ENCODE results near the gene IL31.

Gene IL31

DNA sequence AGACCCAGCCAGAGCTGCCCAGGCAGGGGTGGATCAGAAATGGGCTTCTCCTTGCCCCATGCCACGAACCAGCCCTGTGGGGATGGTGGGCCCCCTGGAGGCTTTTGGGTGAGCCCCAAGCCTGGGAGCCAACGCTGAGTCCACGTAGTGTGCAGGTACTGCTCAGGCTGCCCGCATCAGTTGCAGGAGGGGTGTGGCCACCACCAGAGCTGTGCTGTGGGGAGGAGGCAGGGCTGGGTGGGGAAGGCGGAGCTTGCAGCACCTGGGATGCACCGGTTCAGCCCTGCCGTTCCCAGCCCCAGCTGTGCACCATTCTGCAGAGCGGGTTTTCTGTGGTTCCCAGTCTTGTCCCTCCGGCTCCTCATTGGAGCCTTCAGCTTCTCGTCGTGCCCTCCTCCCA, 36.3 kb downstream of the IL31 start:
- no peak overlapping the region for H3K4me3 ChIP-seq (ENCODE audit: low read length)

DNA sequence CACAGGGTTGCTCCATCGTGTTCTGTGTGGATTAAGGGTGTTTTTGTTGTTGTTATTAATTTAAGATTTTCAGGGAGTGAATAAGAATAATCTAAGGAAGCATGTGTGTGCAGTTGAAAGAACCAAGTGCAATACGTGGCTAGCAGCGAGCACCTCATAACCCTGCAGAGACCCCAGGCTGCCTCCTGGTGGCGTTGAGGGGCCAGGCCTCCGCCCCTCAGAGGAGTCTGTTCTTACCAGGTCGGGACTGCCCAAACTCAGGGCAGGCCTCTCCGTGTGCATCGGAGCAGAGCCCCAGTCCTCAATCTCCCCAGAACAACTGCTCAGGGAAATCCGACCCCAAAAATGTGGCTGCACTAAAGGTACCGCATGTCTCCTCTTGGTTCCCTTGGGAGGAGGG, 36.8 kb downstream of the IL31 start:
- H3K4me3 ChIP-seq (ENCODE audit: low read length): no peak overlapping the region

More for the DNA sequence above, 36.3 kb downstream of the IL31 start:
- DNase-seq (ENCODE audit: low read depth, low spot score): no peak

DNA sequence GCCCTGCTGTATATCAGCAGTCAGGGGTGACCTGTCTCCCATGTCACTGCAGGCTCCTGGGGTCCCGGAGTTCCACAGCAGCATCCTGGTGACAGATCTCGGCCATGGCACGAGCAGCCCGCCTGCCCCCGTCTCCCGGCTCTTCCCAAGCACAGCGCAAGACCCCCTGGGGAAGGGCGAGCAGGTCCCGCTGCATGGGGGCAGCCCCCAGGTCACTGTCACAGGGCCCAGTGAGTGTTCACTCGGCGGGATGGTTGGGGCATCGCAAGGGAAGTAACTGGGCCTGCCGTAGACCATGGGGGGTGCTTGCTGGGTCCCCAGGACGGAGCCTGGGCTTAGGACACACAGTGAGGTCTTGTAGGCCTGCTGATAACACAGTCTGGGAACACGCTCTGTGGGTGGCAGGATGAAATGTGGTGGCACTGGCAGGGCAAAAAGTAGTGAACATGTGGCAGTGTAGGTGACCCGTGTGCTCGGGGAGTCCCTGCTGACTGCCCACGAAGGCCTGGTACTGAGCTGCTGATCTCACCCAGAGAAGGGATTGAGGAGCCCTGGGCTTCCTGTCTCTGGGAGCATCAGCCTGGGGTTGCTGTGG, 38.5 kb downstream of the IL31 start:
- no peak for DNase-seq (ENCODE audit: low read depth, low spot score)
- no peak overlapping the region for H3K4me3 ChIP-seq (ENCODE audit: low read length)

More for the DNA sequence above, 36.8 kb downstream of the IL31 start:
- no peak for DNase-seq (ENCODE audit: low read depth, low spot score)

DNA sequence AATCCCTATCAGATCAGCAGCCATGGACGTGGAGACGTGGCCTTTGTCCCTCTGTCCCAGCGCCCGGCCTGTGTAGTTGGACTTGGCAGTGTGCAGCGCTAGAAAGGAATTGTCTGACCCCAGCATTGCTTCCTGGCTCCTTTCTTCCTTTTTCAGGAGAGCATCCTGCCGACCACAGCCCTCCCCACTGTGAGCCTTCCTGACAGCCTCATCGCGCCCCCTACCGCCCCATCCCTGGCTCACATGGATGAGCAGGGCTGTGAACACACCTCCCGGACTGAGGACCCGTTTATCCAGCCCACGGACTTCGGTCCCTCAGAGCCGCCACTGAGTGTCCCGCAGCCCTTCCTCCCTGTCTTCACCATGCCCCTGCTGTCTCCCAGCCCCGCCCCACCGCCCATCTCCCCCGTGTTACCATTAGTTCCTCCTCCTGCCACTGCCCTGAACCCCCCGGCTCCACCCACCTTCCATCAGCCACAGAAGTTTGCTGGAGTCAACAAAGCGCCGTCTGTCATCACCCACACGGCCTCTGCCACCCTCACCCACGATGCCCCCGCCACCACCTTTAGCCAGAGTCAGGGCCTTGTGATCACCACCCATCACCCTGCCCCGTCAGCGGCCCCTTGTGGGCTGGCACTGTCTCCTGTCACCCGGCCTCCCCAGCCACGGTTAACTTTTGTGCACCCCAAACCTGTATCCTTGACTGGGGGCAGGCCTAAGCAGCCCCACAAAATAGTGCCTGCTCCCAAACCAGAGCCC, 40.6 kb downstream of the IL31 start:
- no peak overlapping the region for H3K4me3 ChIP-seq (ENCODE audit: low read length)
- DNase-seq (ENCODE audit: low read depth, low spot score): no peak

DNA sequence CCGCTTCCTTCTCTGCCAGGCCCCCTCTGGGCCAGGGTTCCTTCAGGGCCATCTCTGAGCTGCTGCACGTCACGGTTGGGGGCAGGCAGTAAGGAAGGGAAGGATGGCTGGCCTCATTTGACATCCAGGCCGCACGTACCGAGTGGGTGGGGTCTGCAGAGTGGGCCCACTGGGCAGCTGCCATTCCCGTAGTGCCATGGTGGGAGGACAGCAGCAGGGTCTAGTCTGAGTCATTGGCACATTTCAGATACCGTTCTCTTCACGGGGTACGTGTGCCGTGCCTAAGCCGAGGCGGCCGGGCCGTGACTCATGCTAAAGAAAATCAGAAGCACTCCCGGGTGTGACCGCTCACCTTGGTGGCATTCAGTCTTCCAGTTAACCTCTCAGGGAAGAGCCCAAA, 43.9 kb downstream of the IL31 start:
- no peak overlapping the region for H3K4me3 ChIP-seq (ENCODE audit: low read length)
- no peak for DNase-seq (ENCODE audit: low read depth, low spot score)

DNA sequence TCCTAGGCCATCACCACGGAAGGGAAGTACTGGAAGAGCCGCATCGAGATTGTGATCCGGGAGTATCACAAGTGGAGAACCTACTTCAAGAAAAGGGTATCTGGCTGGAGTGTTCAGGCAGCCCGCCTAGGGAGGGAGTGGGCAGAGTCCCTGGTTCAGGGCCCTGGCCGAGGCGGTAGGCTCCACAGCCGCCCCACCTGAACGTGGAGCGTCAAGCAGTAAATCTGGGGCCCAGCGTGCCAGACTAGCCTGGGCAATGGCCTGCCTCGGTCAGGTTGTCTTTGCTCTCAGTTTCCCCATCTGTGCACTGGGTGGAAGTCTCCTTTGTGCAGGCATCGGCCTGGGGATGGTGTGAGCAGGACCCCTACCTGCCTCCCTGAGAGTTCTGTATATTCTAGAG, 44.9 kb downstream of the IL31 start:
- no peak overlapping the region for H3K4me3 ChIP-seq (ENCODE audit: low read length)
- no peak for DNase-seq (ENCODE audit: low read depth, low spot score)

DNA sequence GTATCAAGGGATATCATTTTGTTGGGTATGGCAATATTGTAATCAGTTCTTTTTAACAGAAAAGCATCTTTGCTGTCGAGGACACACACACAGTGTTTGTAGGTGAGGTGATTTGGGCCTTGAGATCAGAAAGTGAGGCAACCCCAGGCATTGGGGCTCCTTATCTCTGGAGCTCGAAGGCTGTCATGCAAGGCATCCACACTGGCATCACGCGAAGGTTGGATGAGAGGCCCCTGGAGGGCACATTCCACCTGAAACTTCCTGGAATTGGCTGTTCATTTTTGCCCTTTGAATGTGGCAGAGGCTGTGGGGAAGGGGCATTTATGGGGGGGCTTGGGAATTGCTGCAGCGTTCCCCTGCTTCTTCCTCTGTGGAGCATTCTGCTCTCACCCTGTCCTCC, 45.5 kb downstream of the IL31 start:
- no peak overlapping the region for H3K4me3 ChIP-seq (ENCODE audit: low read length)
- no peak for DNase-seq (ENCODE audit: low read depth, low spot score)

DNA sequence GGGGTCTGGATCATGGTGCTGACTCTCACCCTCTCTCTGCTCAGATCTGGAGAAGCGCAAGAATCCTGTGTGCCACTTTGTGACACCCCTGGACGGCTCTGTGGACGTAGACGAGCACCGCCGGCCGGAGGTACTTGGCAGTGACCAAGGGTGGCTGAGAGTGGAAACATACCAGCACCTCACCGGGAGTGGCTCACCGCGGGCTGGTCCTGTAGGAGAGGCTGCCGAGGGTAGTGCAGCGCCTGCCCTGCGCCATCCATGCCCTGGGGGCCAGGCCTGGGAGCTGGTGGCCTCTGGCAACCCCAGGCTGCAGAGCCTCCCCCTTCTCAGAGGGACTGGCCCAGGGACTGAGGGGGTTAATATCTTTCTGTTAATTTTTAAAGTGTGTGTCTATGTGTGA, 46.2 kb downstream of the IL31 start:
- no peak for DNase-seq (ENCODE audit: low read depth, low spot score)
- no peak overlapping the region for H3K4me3 ChIP-seq (ENCODE audit: low read length)

DNA sequence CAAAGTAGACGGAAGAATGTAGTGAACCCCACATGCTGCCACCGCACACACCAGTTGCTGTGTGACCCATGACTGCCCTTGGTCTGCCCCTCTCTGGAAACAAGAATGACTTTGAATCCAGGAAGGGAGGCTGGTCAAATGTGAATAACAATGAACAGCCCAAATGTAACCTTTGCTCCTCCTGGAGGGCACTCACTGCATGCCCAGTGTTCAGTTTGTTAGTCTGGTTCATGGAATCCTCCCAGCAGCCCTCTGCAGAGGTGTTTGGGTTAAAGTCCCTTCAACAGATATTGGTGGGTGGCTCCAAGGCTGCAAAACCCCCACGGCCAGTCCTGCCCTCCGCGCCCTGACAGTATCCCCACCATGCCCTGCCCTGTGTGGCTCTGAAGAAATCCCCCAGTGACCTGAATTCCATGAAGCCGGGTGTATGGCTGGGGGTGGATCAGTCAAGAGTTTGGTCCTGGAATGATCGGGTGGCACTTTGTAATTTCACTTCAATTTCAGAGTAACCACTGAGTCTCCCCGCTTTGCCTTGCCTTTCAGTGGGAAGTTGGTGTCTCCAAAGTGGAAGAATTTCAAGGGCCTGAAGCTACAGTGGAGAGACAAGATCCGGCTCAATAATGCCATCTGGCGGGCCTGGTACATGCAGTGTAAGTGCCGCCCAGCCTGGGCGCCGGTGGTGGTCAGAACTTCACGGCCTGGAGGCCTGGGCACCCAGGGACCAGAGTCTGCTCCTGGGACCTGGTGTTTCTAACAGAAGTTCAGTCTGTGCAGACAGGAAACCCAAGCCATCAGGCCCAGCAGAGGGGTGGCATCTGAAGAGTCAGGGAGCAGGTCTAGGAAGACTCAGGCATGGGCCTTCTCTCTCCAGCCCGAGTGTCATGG, 47.1 kb downstream of the IL31 start:
- H3K4me3 ChIP-seq (ENCODE audit: low read length): no peak overlapping the region
- no peak for DNase-seq (ENCODE audit: low read depth, low spot score)

DNA sequence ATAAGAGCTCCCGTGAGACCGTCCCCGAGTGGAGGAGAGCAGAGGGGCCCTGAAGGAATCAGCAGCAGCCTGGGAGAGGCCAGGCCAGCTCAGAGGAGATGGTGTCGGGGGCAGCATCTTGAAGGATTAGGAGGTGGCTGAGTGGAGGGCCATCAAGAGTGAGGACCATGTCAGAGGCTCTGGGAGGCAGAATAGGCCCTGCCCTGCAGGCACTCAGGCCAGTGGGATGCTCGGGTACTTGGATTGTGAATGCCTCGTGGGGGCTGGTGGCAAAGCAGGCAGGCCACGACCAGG, 47.7 kb downstream of the IL31 start:
- no peak for DNase-seq (ENCODE audit: low read depth, low spot score)

DNA sequence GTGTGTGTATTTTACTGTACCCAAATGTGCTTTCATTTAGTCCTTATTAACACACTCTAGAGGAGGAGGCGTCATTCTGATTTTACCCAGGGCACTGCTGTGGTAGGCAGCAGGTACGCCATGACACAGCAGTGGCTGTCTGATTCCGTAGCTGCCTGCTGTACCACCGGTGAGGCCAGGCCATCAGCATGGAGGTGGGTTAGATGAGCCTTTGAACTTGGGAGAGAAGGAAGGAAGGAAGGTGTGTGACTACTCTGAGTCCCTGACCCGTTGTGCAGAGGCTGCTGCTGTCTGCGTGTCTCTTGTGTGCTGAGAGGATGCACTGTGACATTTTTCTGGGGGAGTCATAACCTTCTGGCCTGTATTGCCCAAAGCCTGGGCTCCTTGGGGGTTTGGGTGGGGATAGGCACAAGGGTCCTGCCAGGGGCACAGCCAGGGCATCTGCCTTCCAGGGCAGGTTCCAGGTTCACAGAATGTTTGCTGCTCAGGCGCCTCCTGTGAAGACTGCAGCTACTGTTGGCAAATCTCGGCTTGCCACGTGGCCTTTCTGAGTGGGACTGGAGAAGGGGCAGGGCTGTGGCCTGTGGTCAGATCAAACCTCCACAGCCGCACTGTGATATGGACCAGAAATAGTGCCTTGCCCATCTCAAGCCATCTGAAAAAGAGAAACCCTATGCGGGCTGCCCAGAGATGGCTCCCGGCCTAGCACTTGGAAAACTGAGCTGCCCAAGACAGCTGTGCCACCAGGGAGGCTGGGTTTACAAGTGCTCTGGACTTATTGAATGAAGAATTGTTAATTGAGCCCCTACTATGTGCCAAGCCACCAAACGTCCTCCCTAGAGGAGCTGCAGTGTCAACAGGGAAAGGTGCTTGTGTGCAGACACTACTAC, 48.3 kb downstream of the IL31 start:
- DNase-seq (ENCODE audit: low read depth, low spot score): no peak

More for the DNA sequence above, 47.7 kb downstream of the IL31 start:
- no peak overlapping the region for H3K4me3 ChIP-seq (ENCODE audit: low read length)

DNA sequence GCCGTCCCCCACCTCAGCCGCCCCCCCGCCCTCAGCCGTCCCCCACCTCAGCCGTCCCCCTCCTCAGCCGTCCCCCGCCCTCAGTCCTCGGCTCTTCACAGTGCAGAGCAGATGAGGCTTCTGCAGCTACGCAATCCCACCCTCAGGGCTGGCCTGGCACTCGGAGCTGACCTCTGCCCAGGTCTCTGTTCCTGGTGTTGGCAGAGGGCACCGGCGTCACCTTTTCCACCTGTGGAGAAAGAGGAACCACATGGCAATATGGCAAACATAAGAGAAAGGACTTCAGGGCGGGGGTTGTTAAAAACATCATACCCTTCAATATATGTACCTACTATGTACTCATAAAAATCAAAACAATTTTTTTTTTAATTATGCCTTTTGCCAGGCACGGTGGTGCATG, 49.7 kb downstream of the IL31 start:
- no peak for DNase-seq (ENCODE audit: low read depth, low spot score)
- H3K4me3 ChIP-seq (ENCODE audit: low read length): no peak overlapping the region

More for the DNA sequence above, 48.3 kb downstream of the IL31 start:
- no peak overlapping the region for H3K4me3 ChIP-seq (ENCODE audit: low read length)

DNA sequence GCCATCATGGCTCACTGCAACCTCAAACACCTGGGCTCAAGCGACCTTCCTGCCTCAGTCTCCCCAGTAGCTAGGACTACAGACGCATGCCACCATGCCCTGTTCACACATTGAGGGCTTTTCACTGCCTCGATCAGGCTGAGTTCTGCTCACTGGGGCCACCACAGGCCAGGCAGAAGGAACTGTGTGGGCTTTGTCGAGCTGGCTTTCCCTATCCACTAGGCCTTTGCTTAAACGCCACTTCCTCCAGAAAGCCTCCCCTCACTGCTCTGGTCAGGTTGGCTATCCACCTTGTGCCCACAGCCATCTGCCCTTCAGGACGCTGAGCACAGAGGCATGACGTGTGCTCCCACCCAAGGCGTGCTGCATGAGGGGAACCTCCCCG, 50.3 kb downstream of the IL31 start:
- no peak for DNase-seq (ENCODE audit: low read depth, low spot score)
- H3K4me3 ChIP-seq (ENCODE audit: low read length): no peak overlapping the region

DNA sequence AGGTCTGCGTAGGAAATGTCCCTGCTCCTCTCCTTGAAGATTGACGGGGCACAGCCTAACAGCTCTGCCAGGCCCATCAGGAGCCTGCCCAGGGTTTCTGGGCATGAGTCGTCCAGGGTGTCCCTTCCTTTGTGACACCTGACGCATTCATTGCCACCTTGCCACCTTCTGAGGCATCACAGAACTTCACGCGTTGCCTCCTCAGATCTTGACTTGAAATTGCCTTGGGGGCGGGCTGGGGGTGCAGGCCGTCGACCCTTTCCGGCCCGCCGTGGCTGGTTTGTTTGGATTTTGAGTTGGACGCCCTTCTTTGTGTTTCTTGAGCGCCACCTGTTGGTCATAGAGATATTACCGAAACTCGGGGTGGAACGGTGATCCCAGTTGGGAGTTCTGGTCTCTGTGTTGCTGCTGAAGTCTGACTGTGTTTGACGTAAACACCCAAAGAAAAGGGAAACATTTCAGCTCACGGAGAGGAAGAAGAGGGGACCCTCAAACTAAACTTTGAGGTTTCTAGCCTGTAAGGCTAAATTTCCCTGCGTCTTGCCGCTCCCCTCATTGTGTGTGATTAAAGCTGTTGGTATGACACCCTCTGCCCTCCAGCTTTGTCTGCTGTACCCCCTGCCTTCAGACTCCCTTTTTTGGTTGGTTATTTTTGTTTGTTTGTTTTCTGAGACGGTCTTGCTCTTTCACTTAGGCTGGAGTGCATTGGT, 50.8 kb downstream of the IL31 start:
- no peak overlapping the region for H3K4me3 ChIP-seq (ENCODE audit: low read length)
- DNase-seq (ENCODE audit: low read depth, low spot score): peak; percentile 58

Data from Jurkat, Clone E6-1 (cell line).